BLaER1 (cell line): ENCODE results near the gene AIF1L.

Source experiments
- H3K27ac ChIP-seq: shearing (Covaris generic); formaldehyde crosslinking; 2 replicates; pipeline ENCODE4 v1.8.1; 2022
- H3K27me3 ChIP-seq: shearing (Covaris generic); formaldehyde crosslinking; 2 replicates; pipeline ENCODE4 v1.8.1; 2022
- H3K36me3 ChIP-seq: shearing (Covaris generic); formaldehyde crosslinking; 2 replicates; pipeline ENCODE4 v1.8.1; 2022
- H3K4me1 ChIP-seq: shearing (Covaris generic); formaldehyde crosslinking; 2 replicates; pipeline ENCODE4 v1.8.1; 2022
- H3K4me2 ChIP-seq: shearing (Covaris generic); formaldehyde crosslinking; 2 replicates; pipeline ENCODE4 v1.8.1; 2022
- H3K4me3 ChIP-seq: shearing (Covaris generic); formaldehyde crosslinking; 2 replicates; pipeline ENCODE4 v1.8.1; 2022
- H3K9ac ChIP-seq: shearing (Covaris generic); formaldehyde crosslinking; 2 replicates; pipeline ENCODE4 v1.8.1; 2022
- H3K9me3 ChIP-seq: shearing (Covaris generic); formaldehyde crosslinking; 2 replicates; pipeline ENCODE4 v1.8.1; 2022
- H4K20me1 ChIP-seq: shearing (Covaris generic); formaldehyde crosslinking; 2 replicates; pipeline ENCODE4 v1.8.1; 2022
- Cebpa-rat ChIP-seq: shearing (Covaris generic); IDR thresholded peaks from 2 replicates; pipeline ENCODE4 v1.8.1; 2022

AIF1L gene

GRCh38 chr9:131096269-131097125 is at the start of gene AIF1L:
Gene AIF1L, plus strand, starts transcription at chr9:131096531. Its CDS starts 99 bp downstream, at chr9:131096630.
- H3K9ac ChIP-seq = peak within 1 kb of the TSS; percentile 64
- H3K36me3 ChIP-seq = no peaks in the 10 kb centered on the region
- no peak for TF ChIP-seq Cebpa-rat
- H3K27ac ChIP-seq = peak within 1 kb of the TSS; percentile 36
- H3K27me3 ChIP-seq = peaks cover 37% of the 10 kb centered on the region
- H4K20me1 ChIP-seq = no peaks in the 10 kb centered on the region
- H3K4me3 ChIP-seq = peak within 1 kb of the TSS; percentile 70
- no peaks in the 10 kb centered on the region for H3K9me3 ChIP-seq
- peak within 1 kb of the TSS; percentile 81 for H3K4me2 ChIP-seq
- peaks cover 55% of the 10 kb centered on the region for H3K4me1 ChIP-seq

- Histone ChIP-seq H3K4me3 (no peak overlapping the region), H3K36me3 (no peaks in the 10 kb centered on the region), H3K9ac (no peak overlapping the region), H3K9me3 (no peaks in the 10 kb centered on the region), H3K27me3 (no peaks in the 10 kb centered on the region), H4K20me1 (no peaks in the 10 kb centered on the region), H3K27ac (no peak overlapping the region), H3K4me1 (peaks cover 32% of the 10 kb centered on the region), H3K4me2 (peak overlapping the region; percentile 57)
- TF ChIP-seq Cebpa-rat = no peak
Observed at GRCh38 chr9:131046581-131047202, 49.6 kb upstream of the AIF1L start.

GRCh38 chr9:131048332-131048731 is 48.0 kb upstream of the AIF1L start:
- TF ChIP-seq Cebpa-rat = no peak
- peaks cover 21% of the 10 kb centered on the region for H3K4me1 ChIP-seq
- no peaks in the 10 kb centered on the region for H3K36me3 ChIP-seq
- H3K27me3 ChIP-seq = no peaks in the 10 kb centered on the region
- H3K4me2 ChIP-seq = no peak overlapping the region
- no peaks in the 10 kb centered on the region for H4K20me1 ChIP-seq
- no peak overlapping the region for H3K27ac ChIP-seq
- H3K9me3 ChIP-seq = no peaks in the 10 kb centered on the region
- H3K9ac ChIP-seq = no peak overlapping the region
- no peak overlapping the region for H3K4me3 ChIP-seq

GRCh38 chr9:131048820-131049219 is 47.5 kb upstream of the AIF1L start:
- peaks cover 16% of the 10 kb centered on the region for H3K4me1 ChIP-seq
- TF ChIP-seq Cebpa-rat = no peak
- no peak overlapping the region for H3K27ac ChIP-seq
- H3K4me2 ChIP-seq = no peak overlapping the region
- H3K36me3 ChIP-seq = no peaks in the 10 kb centered on the region
- H3K9me3 ChIP-seq = no peaks in the 10 kb centered on the region
- H3K27me3 ChIP-seq = no peaks in the 10 kb centered on the region
- no peaks in the 10 kb centered on the region for H4K20me1 ChIP-seq
- no peak overlapping the region for H3K4me3 ChIP-seq
- H3K9ac ChIP-seq = no peak overlapping the region

- Histone ChIP-seq H3K9ac (no peak overlapping the region), H4K20me1 (no peaks in the 10 kb centered on the region), H3K27me3 (no peaks in the 10 kb centered on the region), H3K27ac (no peak overlapping the region), H3K9me3 (no peaks in the 10 kb centered on the region), H3K36me3 (no peaks in the 10 kb centered on the region), H3K4me3 (no peak overlapping the region), H3K4me2 (no peak overlapping the region), H3K4me1 (peaks cover 14% of the 10 kb centered on the region; the same call in 1 of the 2 replicates)
- TF ChIP-seq Cebpa-rat = no peak
Observed at GRCh38 chr9:131049829-131050715, 46.3 kb upstream of the AIF1L start.

GRCh38 chr9:131050831-131051230 is 45.5 kb upstream of the AIF1L start:
- Histone ChIP-seq H3K9me3 (no peaks in the 10 kb centered on the region), H3K36me3 (no peaks in the 10 kb centered on the region), H3K27me3 (no peaks in the 10 kb centered on the region), H3K9ac (no peak overlapping the region), H3K4me3 (no peak overlapping the region), H3K27ac (no peak overlapping the region), H3K4me2 (no peak overlapping the region), H3K4me1 (peaks cover 9% of the 10 kb centered on the region; the same call in 1 of the 2 replicates), H4K20me1 (no peaks in the 10 kb centered on the region)
- no peak for TF ChIP-seq Cebpa-rat

GRCh38 chr9:131051592-131052517 is 44.5 kb upstream of the AIF1L start:
- H3K9ac ChIP-seq = no peak overlapping the region
- no peaks in the 10 kb centered on the region for H4K20me1 ChIP-seq
- H3K27me3 ChIP-seq = no peaks in the 10 kb centered on the region
- H3K36me3 ChIP-seq = no peaks in the 10 kb centered on the region
- no peak overlapping the region for H3K27ac ChIP-seq
- no peak overlapping the region for H3K4me3 ChIP-seq
- H3K4me1 ChIP-seq = peaks cover 4% of the 10 kb centered on the region; the same call in 1 of the 2 replicates
- H3K9me3 ChIP-seq = no peaks in the 10 kb centered on the region
- H3K4me2 ChIP-seq = no peak overlapping the region
- TF ChIP-seq Cebpa-rat = no peak

GRCh38 chr9:131053896-131054295 is 42.4 kb upstream of the AIF1L start:
- no peaks in the 10 kb centered on the region for H4K20me1 ChIP-seq
- no peaks in the 10 kb centered on the region for H3K9me3 ChIP-seq
- H3K4me3 ChIP-seq = no peak overlapping the region
- H3K36me3 ChIP-seq = no peaks in the 10 kb centered on the region
- no peak overlapping the region for H3K9ac ChIP-seq
- no peak overlapping the region for H3K27ac ChIP-seq
- no peak for TF ChIP-seq Cebpa-rat
- no peak overlapping the region for H3K4me2 ChIP-seq
- no peaks in the 10 kb centered on the region for H3K27me3 ChIP-seq
- peaks cover under 1% of the 10 kb centered on the region; the same call in 1 of the 2 replicates for H3K4me1 ChIP-seq
